RWPE2 (cell line): ENCODE measurements around the gene IQSEC2.

ENCODE experiments used
- ATAC-seq: fragments of 200-7000 bp; cut with Tn5 transposase; 3 replicates; pipeline ENCODE4 v1.9.1; 2021; ENCODE audit warnings: low read depth
- DNase-seq: peaks from one replicate; pipeline ENCODE4 v3.0.0-alpha.2; 2020; ENCODE audit warnings: low spot score
- H3K27ac ChIP-seq: fragments of 450-650 bp; 2 replicates; pipeline ENCODE4 v1.5.1; 2017; ENCODE audit warnings: mild to moderate bottlenecking; ENCODE audit not compliant: poor library complexity, severe bottlenecking
- H3K27me3 ChIP-seq: fragments of 250-450 bp; sonication (Bioruptor Pico); 2 replicates; pipeline ENCODE4 v1.5.1; 2021; ENCODE audit warnings: mild to moderate bottlenecking, moderate library complexity; ENCODE audit not compliant: insufficient read depth, poor library complexity, severe bottlenecking
- H3K36me3 ChIP-seq: fragments of 250-450 bp; sonication (Bioruptor Pico); 2 replicates; pipeline ENCODE4 v1.5.1; 2020; ENCODE audit warnings: low read depth, mild to moderate bottlenecking, moderate library complexity
- H3K4me1 ChIP-seq: fragments of 250-450 bp; sonication (Bioruptor Pico); 2 replicates; pipeline ENCODE4 v1.5.1; 2021; ENCODE audit warnings: mild to moderate bottlenecking, moderate library complexity; ENCODE audit not compliant: insufficient read depth, poor library complexity, severe bottlenecking
- H3K4me3 ChIP-seq: fragments of 250-450 bp; sonication (Bioruptor Pico); 2 replicates; pipeline ENCODE4 v1.5.1; 2021; ENCODE audit warnings: mild to moderate bottlenecking, moderate library complexity; ENCODE audit not compliant: severe bottlenecking
- H3K9me3 ChIP-seq: fragments of 250-450 bp; sonication (Bioruptor Pico); 2 replicates; pipeline ENCODE4 v1.5.1; 2021; ENCODE audit warnings: mild to moderate bottlenecking, moderate library complexity; ENCODE audit not compliant: severe bottlenecking
- TF ChIP-seq, protein P1 (sequence below): fragments of 450-650 bp; IDR thresholded peaks from one replicate; pipeline ENCODE4 v1.5.1; 2017; ENCODE audit warnings: mild to moderate bottlenecking, moderate library complexity; ENCODE audit not compliant: poor library complexity, severe bottlenecking

Gene IQSEC2

DNA sequence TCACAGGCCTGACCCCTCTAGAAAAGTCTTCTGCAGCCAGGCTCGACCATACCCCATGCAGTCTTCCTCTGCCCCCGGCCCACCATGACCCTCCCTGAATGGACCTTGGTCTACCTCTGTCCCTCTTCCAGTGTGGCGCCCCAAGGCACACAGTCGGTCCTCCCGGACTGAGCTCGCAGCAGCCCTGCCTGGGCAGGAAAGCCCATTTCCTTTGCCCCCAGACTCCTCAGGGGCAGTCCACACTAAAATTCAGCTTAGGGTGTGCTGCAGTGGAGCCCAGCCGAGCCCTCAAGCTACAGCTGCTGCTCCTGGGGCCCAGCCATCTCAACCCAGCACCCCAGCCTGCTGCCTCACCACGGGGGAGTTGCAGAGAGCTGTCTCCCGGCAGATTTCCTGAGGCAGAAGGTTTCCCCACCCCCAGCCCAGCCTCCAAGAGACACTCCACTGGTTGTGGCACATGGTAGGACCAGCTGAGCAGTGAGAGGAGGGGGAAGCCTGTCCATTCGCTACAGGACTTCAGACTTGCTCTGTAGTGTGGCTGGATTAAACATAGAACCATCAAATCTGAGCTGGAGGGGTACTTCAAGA is 37.5 kb upstream of the IQSEC2 start:
- ATAC-seq (no peak), DNase-seq (no peak)
- TF ChIP-seq, protein P1, sequence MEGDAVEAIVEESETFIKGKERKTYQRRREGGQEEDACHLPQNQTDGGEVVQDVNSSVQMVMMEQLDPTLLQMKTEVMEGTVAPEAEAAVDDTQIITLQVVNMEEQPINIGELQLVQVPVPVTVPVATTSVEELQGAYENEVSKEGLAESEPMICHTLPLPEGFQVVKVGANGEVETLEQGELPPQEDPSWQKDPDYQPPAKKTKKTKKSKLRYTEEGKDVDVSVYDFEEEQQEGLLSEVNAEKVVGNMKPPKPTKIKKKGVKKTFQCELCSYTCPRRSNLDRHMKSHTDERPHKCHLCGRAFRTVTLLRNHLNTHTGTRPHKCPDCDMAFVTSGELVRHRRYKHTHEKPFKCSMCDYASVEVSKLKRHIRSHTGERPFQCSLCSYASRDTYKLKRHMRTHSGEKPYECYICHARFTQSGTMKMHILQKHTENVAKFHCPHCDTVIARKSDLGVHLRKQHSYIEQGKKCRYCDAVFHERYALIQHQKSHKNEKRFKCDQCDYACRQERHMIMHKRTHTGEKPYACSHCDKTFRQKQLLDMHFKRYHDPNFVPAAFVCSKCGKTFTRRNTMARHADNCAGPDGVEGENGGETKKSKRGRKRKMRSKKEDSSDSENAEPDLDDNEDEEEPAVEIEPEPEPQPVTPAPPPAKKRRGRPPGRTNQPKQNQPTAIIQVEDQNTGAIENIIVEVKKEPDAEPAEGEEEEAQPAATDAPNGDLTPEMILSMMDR, result no peak
- no peak overlapping the region for H3K4me3 ChIP-seq
- H3K4me1 ChIP-seq, result no peaks in the 10 kb centered on the region
- no peak overlapping the region for H3K27ac ChIP-seq
- peaks cover 19% of the 10 kb centered on the region for H3K27me3 ChIP-seq
- H3K36me3 ChIP-seq, result no peaks in the 10 kb centered on the region
- no peaks in the 10 kb centered on the region for H3K9me3 ChIP-seq

DNA sequence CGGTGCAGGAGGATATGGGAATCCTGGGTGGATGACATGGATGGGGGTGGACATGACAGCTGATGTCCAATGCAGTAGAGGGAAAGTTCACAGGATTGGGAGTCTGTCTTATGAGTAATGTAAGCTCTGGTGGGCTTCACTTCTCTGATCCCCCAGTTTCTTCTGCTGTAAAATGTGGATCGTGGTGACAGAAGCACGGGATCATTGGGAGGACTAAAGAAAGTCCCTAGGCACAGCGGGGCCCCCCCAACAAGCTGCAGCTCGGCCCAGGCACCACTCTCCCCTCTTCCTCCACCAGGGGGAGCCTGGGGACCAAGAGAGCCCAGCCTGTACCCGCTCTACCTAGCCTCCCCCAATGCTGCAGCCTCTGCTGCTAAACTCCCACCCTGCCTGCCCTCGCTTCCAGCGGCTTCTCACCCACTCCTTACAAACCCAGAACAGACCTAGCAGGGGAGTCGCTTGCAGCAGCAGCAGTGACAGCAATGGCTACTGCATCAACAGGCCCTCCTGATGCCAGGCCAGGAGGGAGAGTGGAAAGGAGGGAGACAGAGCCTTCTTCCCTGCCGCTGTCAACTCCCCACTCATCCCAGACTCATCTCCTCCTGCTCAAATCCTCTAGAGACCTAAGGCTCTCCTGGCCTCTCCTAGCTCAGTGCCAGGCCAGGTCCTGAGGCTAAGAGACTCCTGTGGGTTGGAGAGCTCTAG is 36.1 kb upstream of the IQSEC2 start:
- Histone ChIP-seq H3K4me3 (no peak overlapping the region), H3K36me3 (no peaks in the 10 kb centered on the region), H3K4me1 (no peaks in the 10 kb centered on the region), H3K27me3 (peaks cover 19% of the 10 kb centered on the region), H3K9me3 (no peaks in the 10 kb centered on the region), H3K27ac (no peak overlapping the region)
- ATAC-seq (peak; percentile 75), DNase-seq (no peak)
- TF ChIP-seq, protein P1, result peak; percentile 61

DNA sequence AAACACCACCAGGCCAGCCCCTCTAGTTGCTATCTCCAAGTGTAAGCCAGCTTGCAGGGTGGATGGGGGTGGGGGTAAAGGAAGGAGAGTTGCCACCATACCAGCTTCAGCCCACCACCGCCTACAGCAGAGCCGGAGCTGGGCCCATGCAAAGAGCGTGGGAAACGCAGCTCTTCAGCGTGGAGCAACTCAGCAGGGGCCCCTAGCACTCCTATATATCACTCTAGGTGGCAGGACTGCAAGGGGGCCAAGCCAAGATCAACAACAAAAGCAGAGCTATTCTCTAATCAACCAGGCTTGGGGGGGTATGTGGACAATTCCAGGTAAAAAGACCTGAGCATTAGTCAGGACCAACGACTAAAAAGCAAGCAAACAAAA is 35.5 kb upstream of the IQSEC2 start:
- ATAC-seq, result no peak
- no peaks in the 10 kb centered on the region for H3K9me3 ChIP-seq
- H3K27me3 ChIP-seq, result peaks cover 15% of the 10 kb centered on the region
- H3K4me3 ChIP-seq, result no peak overlapping the region
- no peaks in the 10 kb centered on the region for H3K36me3 ChIP-seq
- H3K27ac ChIP-seq, result no peak overlapping the region
- no peak for DNase-seq
- TF ChIP-seq, protein P1, result no peak
- no peaks in the 10 kb centered on the region for H3K4me1 ChIP-seq

DNA sequence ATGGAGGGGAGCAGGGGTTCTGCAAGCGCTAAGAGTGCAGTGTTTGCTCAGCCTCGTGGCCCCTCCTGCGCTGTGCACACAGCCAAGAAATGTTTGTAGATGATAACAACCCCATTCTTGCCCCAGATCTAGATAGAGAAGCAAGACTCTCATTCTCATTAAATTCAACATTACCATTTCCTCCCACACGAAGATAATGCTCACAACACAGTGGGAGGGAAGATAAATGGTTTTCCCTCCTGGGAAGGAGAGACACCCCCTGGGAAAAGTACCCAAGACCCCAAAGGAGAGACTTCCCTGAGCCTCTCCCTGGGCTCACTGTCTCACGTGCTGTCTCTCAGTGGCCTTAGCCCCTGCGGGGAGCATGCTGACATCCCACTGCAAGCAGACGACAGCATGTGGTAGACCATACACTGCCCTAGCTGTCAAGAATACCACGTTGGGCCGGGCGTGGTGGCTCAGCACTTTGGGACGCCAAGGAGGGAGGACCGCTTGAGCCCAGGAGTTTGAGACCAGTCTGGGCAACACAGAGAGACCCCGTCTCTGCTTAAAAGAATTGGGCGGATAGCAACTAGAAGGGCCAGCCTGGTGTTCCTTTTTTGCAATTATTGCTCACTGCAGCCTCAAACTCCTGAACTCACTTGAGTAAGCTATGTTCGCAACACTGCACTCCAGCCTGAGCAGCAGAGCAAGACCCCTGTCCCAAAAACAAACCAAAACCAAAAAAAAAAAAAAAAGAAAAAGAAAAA is 34.9 kb upstream of the IQSEC2 start:
- H3K27me3 ChIP-seq, result peaks cover 11% of the 10 kb centered on the region
- TF ChIP-seq, protein P1, result no peak
- no peaks in the 10 kb centered on the region for H3K4me1 ChIP-seq

More for the DNA sequence above, 34.9 kb upstream of the IQSEC2 start:
- no peak for DNase-seq
- H3K4me3 ChIP-seq, result no peak overlapping the region
- H3K36me3 ChIP-seq, result no peaks in the 10 kb centered on the region
- no peaks in the 10 kb centered on the region for H3K9me3 ChIP-seq
- ATAC-seq, result no peak
- H3K27ac ChIP-seq, result no peak overlapping the region
